Psoas muscle (tissue), 8 donors: Measurements from ENCODE around the gene LPCAT3. TPM values are rescaled to one million over a fixed set of nuclear protein-coding genes. Genes with fewer than 3 reads are reported as not detected.

Experiments used
- ATAC-seq, 4 donors: fragments of 200-7000 bp; cut with Tn5 transposase; one replicate each; pipeline ENCODE4 v1.9.1; 2020; ENCODE audit warnings: moderate library complexity in 3 of 4, mild to moderate bottlenecking in 2 of 4
- DNase-seq, 2 donors: peaks; one replicate each; pipeline ENCODE4 v3.0.0-alpha.2; 2020
- H3K27ac ChIP-seq: fragments of 200-600 bp; one replicate; pipeline ENCODE4 v1.8.0; 2022
- H3K27me3 ChIP-seq, 3 donors: fragments of 200-600 bp in 1 of 3; one replicate each; pipeline versions ENCODE4 v1.6.1 to v1.8.0; 2013 to 2022; ENCODE audit warnings: low read length in 2 of 3, mild to moderate bottlenecking in 2 of 3, moderate library complexity in 1 of 3; ENCODE audit not compliant: insufficient read depth in 3 of 3
- H3K36me3 ChIP-seq, 2 donors: fragments of 200-600 bp in 1 of 2; one replicate each; pipeline versions ENCODE4 v1.6.1 to v1.8.0; 2013 to 2022; ENCODE audit warnings: low read depth in 1 of 2, mild to moderate bottlenecking in 1 of 2, moderate library complexity in 1 of 2; ENCODE audit not compliant: insufficient read depth in 1 of 2
- H3K4me1 ChIP-seq: fragments of 200-600 bp; one replicate; pipeline ENCODE4 v1.8.0; 2022
- H3K4me3 ChIP-seq: fragments of 200-600 bp; one replicate; pipeline ENCODE4 v1.8.0; 2022; ENCODE audit warnings: mild to moderate bottlenecking
- H3K9me3 ChIP-seq: fragments of 200-600 bp; one replicate; pipeline ENCODE4 v1.8.0; 2022
- CTCF ChIP-seq: fragments of 200-600 bp; IDR thresholded peaks from one replicate; pipeline ENCODE4 v1.8.0; 2022; ENCODE audit warnings: antibody characterized with exemption
- WGBS, 3 donors: extraction: QIAGEN DNeasy Blood & Tissue Kit; methylation state at CpG; one replicate each; pipeline versions ENCODE4 v1.1.6 to v1.1.7; 2013; 5-methylcytosine and 5-hydroxymethylcytosine counted together
- intact Hi-C, 2 donors: fragments of 100-400 bp; cut with DNase I; formaldehyde crosslinking; loops; one replicate each; pipeline versions ENCODE4 v1.11.0 to v1.14.2; 2022
- polyA plus RNA-seq, 3 donors: library from polyadenylated mRNA; stranded (reverse); fragments of 200-250 nt; gene quantifications; one replicate each; pipeline ENCODE4 v1.2.3, GENCODE V29; 2013
- total RNA-seq, 4 donors: library from RNA; stranded (reverse); fragmentation: NEBNext Ultra II Directional in 2 of 4; extraction: Animal tissue kit (Norgen Biotek cat#: 25700) in 2 of 4; gene quantifications; one replicate each; pipeline versions ENCODE4 v1.2.1 to v1.2.4, GENCODE V29; 2021 to 2023
- donor health status: healthy with polysubstance abuse.
- donor health status: DM: no; HTN: no; CAD: no; lungs with moderate emphysema.
- donor health status: Bipolar disorder and iron deficiency.
- donor health status: healthy.
- donor health status: DM: yes; HTN: yes; CAD: no.
- donor health status: DM: no; HTN: no; CAD: no.
- donor health status: DM: no; HTN: no; CAD: no.
- donor health status: DM: yes; HTN: yes; CAD: no.

The LPCAT3 gene
- total and polyA plus RNA-seq, 7 donors: 13.9 to 56.5 (median 26.2) TPM

GRCh38 chr12:6950401-6950801 is 67.9 kb downstream of the LPCAT3 start:
- Histone ChIP-seq H3K9me3 (no peaks in the 10 kb centered on the region), H3K27ac (no peak overlapping the region), H3K36me3 (peaks cover 0 to 18% of the 10 kb centered on the region in 2 donors), H3K27me3 (no peaks in the 10 kb centered on the region), H3K4me1 (peaks cover 10% of the 10 kb centered on the region), H3K4me3 (no peak overlapping the region)
- DNase-seq: peak in 1 of 2 donors; percentile 1
- ATAC-seq: no peak
- 86 to 91% (median 90%) methylated on average over 1 of the region's 1 CpG for WGBS, 3 donors
- intact Hi-C loops: loop anchor here in 1 of 2 donors (5.0 kb wide), 1 partner anchor 82 kb away; no protein-coding TSS in a partner anchor
- TF ChIP-seq CTCF: no peak

GRCh38 chr12:6948873-6949594 is 69.2 kb downstream of the LPCAT3 start:
- WGBS, 3 donors: 75 to 84% (median 76%) methylated on average over 15 of the region's 15 CpGs
- ATAC-seq (no peak), DNase-seq (peak; percentile 11 to 54)
- no peak for TF ChIP-seq CTCF
- H3K36me3 ChIP-seq: peaks cover 0 to 20% of the 10 kb centered on the region in 2 donors
- H3K27ac ChIP-seq: no peak overlapping the region
- no peaks in the 10 kb centered on the region for H3K27me3 ChIP-seq
- intact Hi-C loops: loop anchor here (5.0 kb wide), 3 partner anchors 93 to 163 kb away; partner anchors contain the start of gene C1R (in 1 of the 2)
- no peaks in the 10 kb centered on the region for H3K9me3 ChIP-seq
- no peak overlapping the region for H3K4me3 ChIP-seq
- peaks cover 17% of the 10 kb centered on the region for H3K4me1 ChIP-seq

GRCh38 chr12:6947615-6948014 is 70.7 kb downstream of the LPCAT3 start:
- DNase-seq (peak in 1 of 2 donors; percentile 4), ATAC-seq (no peak)
- no peak for TF ChIP-seq CTCF
- 78 to 89% (median 87%) methylated on average over 8 of the region's 8 CpGs for WGBS, 3 donors
- Histone ChIP-seq H3K27ac (no peak overlapping the region), H3K4me3 (no peak overlapping the region), H3K36me3 (peaks cover 0 to 20% of the 10 kb centered on the region in 2 donors), H3K4me1 (peaks cover 21% of the 10 kb centered on the region), H3K27me3 (no peaks in the 10 kb centered on the region), H3K9me3 (no peaks in the 10 kb centered on the region)
- intact Hi-C loops: loop anchor here (5.0 kb wide), 3 partner anchors 95 to 165 kb away; partner anchors contain the start of gene C1R (in 1 of the 2)

- WGBS, 3 donors: 71 to 80% (median 77%) methylated on average over 8 of the region's 8 CpGs
- intact Hi-C loops: loop anchor here (5.0 kb wide), 3 partner anchors 95 to 165 kb away; partner anchors contain the start of gene C1R (in 1 of the 2)
- H3K36me3 ChIP-seq: peaks cover 0 to 20% of the 10 kb centered on the region in 2 donors
- no peak overlapping the region for H3K4me3 ChIP-seq
- no peaks in the 10 kb centered on the region for H3K9me3 ChIP-seq
- no peak overlapping the region for H3K27ac ChIP-seq
- no peak for TF ChIP-seq CTCF
- peaks cover 21% of the 10 kb centered on the region for H3K4me1 ChIP-seq
- no peaks in the 10 kb centered on the region for H3K27me3 ChIP-seq
- peak in 1 of 2 donors; percentile 35 for DNase-seq
- no peak for ATAC-seq
Measured at GRCh38 chr12:6946920-6947374, 71.3 kb downstream of the LPCAT3 start.
